Head of caudate nucleus (tissue), 42 donors: ENCODE data around the gene DISC1.
A peak's percentile ranks its signal among the peaks of the same experiment; 100 is the strongest.
"Not testable (repeated sequence)": the region's sequence is repeated elsewhere in the genome, so short reads cannot be mapped to it uniquely, and the experiment has no call there.

Experiments
- DNase-seq, 42 donors: peaks; one replicate each; pipeline versions ENCODE4 v3.0.0 to v3.0.0-alpha.2; 2020 to 2021; ENCODE audit warnings: mixed read lengths in 7 of 42
- intact Hi-C: fragments of 100-400 bp; cut with DNase I; formaldehyde crosslinking; loops from one replicate; pipeline ENCODE4 v1.15.0; 2022

DISC1 gene

DNA sequence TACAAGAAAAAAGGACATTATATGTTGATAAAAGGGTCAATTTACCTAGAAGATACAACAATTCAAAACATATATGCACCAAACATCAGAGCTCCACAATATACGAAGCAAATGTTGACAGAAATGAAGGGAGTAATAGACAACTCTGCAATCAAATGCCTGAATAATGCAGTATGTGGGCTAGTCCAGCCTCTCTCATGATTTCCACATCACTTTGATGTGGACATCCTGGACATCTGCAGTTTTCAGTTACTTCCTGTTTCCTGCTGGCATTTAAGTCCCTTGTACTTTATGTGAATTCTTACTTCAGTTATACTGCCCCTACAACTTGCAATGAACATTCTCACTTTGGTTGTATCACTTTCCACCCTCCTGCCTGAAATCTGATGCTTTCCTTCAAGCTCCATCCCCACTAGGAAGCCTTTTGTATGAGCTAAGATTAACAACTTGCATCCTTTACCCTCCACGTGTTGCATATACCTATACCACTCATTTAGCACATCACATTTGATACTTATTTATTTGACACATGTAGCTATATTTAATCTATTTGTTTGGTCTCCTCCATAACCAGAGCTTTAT lies 36.7 kb downstream of the DISC1 start:
- intact Hi-C loops: no loop called here
- DNase-seq: no peak

DNA sequence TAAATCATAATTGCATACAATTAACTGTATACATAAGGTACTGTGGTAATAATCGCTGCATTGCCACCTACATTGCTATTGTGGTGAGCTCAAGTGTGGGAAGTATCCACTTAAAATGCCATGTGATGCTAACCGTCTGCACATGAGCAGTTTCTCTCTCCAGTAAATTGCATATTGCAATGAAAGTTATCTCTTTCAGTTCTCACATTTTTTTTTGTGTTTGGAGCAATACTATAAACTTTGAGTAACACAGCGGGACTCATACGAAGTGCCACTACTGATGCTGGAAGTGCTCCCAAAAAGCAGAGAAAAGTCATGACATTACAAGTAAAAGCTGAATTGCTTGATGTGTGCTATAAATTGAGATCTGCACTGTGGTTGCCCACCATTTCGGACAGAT lies 38.5 kb downstream of the DISC1 start:
- DNase-seq: no peak
- intact Hi-C loops: no loop called here

DNA sequence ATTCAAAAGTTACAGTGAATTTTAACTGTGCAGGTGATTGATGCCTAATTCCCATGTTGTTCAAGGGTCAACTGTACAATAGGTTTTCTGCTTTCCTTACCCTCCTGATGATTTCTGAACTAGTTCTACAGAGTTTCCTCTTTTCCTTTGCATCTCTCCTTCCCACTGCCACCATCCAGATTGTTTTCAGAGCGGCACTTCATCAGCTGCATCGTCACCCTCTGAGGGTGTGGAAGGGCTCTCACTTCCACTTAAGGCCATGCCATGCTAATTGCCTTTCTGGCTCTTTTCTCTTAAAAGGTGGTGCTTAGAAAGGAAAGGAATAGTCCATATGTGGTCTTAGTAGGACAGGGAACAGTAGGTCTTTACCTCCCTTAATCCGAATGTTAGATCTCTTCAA lies 39.1 kb downstream of the DISC1 start:
- DNase-seq: no peak
- intact Hi-C loops: no loop called here

DNA sequence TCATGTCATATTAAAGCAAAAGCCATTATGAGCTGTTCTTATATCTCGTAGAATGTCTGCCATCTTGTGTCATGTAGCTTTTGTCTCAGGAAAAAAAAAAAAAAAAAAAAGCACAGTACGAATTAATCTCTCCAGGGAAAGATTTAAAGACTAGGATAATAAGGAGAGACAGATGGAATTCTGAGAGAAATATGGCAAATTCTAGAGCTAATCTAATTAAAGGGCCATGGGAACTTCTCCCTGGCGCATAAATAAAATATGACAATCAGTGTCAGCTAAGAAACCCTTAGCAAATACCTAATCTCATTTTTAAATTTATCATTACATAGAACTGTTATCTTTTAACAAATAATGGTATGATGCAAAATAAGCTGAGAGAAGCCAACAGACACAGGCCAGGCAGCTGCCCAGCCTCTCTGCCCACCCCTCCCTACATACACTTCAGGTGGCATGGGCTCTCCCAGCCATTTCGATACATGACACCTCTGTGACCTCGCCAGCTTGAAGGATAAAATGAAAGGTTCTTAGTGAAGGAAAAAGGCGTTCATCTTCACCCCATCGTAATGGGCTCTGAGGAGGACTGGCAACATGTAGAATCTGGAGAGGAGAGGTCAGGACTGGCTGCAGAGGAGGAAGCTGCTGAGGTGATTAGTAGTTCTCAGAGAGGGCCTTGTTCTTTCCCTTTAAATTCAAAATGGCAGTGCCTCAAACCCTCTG lies 39.8 kb downstream of the DISC1 start:
- intact Hi-C loops: no loop called here
- no peak for DNase-seq

DNA sequence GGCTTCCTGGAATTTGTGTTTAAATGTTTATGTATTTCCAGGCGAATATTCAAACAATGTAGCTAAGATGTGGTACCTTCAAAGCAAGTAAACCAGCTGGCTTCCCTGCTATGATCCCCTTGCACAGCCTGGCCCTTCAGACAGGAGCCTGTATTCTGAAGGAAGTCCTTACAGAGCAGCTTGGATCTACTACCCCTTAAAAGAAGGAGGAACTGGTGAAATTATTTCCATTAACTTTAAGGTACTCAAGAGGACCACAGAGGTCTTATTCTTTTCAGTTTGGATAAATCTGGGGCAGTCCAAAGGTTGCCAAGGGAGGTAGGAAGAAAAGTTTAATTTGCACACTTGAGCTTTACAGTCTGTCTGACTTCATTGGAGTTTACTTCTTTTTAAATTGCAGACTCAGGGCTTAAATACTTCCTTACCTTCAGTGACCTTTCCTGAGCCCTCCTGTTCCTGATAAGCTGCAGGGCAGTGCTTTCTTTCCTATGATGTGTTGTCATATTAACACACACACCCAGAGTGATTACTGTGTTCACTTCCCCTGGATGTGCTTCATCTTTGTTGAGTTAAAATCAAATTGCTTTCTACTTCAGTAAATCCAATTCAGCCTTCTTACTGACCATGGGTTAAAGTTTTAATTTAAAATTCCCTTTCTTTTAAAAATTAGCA lies 40.5 kb downstream of the DISC1 start:
- intact Hi-C loops: no loop called here
- no peak for DNase-seq

DNA sequence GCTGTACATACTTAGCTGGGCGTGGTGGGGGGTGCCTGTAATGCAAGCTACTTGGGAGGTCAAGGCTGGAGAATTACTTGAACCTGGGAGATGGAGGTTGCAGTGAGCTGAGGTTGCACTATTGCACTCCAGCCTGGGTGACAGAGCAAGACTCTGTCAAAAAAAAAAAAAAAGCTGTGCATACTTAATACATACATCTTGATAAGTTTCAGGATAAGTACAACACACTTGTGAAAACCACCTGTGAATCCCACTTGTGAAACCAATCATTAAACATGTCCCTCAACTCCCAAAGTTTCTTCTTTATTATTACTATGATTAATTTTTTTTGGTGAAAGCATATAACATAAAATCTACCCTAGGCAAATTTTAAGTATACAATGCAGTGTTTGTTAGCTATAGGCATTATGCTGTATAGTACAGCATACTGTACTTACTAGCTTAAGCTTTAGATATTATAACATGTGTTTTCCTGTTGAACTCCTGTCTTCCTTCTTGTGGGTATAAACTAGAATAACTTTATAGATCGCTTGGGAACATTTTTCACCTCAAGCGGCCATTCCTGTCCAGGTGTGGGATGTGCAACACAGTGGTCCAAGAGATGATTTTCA lies 41.4 kb downstream of the DISC1 start:
- intact Hi-C loops: no loop called here
- no peak for DNase-seq

DNA sequence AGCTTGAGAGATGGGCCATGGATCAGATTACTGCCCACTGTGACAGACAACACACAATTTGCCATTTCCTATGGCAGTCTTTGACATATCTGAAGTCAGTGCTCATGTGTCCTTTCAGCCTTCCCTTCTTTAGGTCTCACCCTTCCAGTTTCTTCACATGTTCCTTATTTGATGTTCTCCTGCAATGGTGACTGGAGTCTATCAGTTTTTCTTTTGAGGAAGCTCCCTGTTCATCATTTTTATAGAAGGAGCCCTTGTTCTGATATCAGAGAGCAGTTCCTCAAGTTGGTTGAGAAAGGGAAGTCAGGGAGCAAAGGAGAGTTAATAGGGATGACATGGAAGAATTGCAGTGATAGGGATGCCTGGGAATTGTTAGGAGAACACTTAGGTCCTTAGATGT lies 42.2 kb downstream of the DISC1 start:
- intact Hi-C loops: no loop called here
- no peak for DNase-seq

DNA sequence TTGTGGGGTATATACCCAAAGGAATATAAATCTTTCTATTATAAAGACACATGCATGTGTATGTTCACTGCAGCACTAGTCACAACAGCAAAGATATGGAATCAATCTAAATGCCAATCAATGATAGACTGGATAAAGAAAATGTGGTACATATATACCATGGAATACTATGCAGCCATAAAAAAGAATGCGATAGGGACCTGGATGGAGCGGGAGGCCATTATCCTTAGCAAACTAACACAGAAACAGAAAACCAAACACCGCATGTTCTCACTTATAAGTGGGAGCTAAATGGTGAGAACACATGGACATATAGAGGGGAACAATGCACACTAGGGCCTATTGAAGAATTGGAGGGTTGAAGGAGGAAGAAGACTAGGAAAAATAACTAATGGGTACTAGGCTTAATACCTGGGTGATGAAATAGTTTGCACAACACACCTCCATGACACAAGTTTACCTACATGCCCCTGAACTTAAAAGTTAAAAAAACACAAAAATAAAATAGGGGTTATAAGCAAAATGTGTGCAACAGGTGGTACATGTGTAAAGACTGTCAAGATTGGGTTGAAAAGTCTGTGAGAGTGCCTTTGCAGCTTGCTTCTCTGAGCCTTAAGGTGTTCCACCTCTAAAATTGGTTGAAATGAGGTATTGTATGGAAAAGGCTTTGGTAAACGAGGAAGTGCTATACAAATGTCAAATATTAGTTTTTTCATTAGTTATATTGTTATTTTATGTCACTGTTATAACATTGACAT lies 43.5 kb downstream of the DISC1 start:
- intact Hi-C loops, DNase-seq: not testable (repeated sequence)

DNA sequence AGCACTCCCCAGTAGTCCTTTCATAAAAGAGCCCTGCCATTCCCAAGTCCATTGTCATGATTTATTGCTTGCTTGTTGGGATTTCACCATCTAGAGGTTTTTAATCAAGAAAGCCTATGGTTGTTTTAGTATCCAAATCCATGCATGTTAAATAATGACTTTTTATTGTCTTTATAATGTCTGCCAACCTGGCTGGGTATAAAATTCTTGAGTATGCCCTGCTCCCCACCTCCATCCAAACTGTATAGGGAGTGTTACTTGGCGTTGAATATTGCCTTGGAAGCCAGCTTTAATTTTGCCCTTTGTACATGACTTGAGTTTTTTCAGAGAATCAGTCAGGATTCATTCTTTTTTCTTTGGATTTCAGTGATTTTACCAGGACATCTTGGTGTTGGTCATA lies 44.2 kb downstream of the DISC1 start:
- intact Hi-C loops: no loop called here
- no peak for DNase-seq

DNA sequence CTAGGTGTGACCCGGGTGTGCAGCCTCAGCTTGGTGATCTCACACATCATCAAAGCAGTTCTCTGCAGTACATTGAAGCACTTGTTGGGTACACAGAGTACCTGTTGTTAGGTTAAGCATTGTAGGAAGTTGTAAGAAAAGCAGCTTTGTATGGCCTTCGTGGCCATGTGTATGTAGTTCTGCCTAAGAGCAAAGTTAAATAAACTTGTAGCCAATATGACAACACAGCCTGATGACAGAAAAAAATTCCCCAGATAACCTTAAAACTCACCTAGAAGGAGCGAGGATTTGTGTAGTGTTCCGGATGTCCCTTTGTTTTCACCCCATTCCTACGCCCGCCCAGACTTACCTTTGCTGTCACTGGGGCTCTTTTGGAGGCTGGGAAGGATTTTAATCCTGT lies 48.0 kb downstream of the DISC1 start:
- DNase-seq: no peak
- intact Hi-C loops: no loop called here

DNA sequence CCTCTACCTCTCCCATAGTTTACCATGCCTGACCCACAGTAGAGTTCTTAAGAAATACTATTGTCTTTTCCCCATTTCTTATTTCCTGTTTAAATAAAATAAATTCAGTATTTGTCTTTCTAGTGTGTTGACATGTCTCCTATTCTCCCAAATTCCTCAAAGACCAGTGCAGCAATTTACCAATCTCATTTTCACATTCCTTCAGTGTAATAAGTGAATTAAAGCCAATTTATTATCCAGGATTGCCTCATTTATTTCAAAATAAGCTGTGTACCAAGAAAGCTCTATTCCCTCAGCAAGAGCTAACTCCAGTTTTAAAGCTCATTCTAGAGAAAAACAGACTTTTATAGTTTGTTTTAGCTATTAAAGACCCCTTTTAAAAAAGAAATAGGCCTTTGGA lies 49.9 kb downstream of the DISC1 start:
- DNase-seq: no peak
- intact Hi-C loops: no loop called here

DNA sequence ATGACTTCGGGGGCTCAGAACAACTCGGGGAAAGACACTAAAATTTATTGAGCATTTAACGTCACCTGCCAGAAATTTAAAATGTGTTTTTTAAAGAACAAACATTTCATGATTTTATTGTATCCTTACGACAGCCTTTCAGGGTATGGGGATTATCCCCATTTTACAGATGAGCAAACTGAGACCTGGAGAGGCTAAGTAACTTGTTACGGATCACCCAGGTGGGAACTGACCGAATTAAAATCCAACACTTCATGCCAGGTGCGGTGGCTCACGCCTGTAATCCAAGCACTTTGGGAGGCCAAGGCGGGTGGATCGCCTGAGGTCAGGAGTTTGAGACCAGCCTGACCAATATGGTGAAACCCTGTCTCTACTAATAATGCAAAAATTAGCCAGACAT lies 50.9 kb downstream of the DISC1 start:
- intact Hi-C loops: no loop called here
- DNase-seq: no peak

DNA sequence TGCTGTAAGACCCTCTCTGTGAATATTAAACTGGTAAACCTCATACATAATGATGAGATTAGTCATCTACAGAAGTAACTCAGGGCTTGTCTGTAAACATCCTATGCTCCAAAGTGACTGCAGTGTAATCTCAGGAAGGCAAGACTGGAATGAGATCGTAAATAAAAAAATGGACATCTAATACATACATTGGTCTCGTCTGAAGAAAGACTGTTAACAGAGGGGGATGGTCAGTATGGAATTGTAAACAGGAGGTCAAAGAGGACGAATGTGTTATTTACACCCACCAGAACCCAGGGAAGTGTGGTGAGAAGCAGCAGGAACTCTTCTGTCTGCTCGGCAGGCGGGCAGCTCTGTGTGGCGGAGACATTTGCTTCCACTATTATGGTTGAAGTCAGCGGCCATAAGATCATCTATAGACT lies 51.4 kb downstream of the DISC1 start:
- no peak for DNase-seq
- intact Hi-C loops: no loop called here

DNA sequence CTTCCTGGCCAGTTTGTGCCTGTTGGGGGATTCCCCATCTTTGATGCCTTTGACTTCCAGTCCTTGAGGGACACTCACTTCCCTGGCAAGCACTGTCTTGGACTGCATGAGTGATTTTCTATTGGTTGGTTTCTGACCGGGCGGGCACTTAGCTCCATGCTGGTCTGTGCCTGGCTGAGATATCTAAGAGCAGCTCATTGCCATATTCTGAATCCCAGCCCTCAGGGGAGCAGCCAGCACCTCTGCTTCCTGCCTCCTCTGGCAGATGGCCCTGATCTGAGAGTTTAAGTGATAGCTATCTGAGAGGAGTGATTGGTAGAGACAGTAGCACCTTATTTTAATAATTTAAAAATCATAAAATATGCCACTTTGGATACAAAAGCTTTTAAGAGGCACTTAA lies 52.5 kb downstream of the DISC1 start:
- intact Hi-C loops: no loop called here
- DNase-seq: no peak

DNA sequence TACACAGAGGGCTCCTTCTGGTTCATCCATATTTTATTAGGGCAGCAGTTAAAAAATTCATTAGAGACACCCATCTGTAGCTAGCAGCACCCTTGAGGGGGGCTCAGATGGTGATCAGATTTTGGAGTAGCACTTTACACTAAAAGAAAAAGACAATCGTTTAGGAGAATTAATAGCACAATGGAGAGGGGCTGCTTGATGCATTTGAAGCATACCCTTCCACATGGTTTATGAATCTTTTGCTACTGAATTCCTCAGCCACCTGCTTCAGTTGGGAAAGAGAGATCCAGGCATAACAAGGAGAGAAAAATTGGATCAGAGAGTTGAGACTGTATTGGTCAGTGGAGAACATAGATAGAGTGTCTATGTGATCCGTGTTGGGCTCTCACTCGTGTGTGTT lies 54.4 kb downstream of the DISC1 start:
- no peak for DNase-seq
- intact Hi-C loops: no loop called here

DNA sequence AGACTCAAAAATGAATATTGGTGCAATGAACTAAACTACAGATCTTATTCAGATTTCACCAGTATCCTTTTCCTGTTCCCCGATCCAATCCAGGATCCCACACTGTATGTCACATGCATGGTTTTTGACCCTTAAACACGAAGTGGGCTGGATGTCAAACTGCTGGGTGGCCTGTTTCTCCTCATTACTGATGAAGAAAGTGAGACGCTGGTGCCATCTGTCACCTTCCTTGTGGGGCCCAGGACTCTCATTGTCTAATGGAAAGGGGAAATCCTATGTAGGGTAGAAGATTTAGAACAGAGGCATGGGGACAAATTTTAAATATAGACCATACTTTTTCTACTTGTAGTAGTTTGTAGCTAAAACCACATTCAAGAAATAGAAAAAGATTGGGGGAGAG lies 56.2 kb downstream of the DISC1 start:
- intact Hi-C loops: no loop called here
- DNase-seq: no peak

DNA sequence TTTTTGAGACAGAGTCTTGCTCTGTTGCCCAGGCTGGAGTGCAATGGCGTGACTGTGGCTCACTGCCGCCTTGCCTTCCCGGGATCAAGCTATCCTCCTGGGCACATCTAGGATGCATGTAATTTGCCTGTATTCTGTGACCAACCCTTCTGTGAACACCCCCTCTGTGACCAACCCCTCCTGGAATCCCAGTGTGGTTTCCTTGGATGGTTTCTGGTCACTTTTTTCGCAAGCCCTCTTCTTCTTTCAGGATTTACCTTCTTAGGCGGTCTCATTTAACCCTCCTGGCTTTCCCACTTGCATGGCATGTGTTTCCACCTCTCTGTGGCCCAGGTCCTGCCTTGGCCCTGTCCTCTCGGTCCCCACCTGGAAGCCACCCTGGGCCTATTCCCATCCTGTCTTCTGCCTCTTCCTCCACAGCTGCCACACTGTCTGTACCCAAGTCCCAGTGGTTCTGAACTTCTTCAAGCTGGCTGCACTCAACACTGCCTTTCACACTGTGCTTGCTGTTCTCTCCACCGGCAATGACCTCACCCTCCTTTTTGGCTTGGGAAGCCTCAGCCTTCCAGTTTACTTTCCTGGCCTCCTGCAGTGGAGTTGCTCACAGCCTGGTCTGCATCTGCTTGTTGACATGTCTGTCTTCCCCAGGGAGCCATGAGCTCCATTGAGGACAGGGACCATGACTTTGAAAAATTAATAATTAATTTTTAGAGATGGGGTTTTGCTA lies 57.0 kb downstream of the DISC1 start:
- DNase-seq: no peak
- intact Hi-C loops: no loop called here

DNA sequence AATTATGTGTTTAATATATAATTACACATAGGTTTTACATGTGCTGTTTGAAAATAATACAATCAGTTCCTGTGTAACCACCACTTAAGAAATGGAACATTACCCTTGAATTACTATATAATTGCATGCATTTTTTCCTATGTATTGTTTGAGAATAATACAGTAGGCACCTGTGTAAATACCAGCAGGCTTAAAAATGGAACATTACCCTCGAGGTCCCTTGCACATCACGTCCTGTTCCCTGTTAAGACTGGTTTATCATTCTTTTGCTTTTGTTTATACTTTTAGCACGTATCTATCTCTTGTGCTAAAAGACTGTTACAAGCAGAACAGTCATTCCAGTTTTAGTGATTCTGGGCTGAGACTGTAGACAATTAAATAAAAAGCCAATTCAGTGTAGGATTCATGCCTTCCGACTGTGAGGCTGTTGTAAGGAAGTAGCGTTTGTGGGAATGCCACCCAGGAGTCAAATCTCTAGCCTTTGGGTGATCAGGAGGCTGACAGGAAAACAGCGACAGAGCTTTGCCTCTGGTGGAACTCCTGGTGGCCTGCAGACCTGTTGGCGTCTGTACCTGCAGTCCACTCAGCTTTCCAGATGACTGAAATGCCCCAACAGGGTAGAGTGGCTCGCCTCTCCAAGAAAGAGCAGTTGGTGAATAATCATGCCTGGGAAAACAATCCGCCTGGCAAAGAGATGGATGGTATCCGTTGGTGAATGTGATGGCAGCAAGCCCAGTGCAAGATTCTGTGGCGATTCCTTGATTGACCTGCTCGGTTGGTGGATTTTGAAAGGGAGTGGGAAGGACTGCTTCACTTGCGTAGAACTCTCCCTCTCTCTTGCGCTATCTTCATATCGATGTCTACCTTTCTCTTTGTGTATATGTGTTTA lies 58.0 kb downstream of the DISC1 start:
- intact Hi-C loops: no loop called here
- peak in 1 of 42 donors; percentile 41 for DNase-seq
